ENCODE results near the gene LINGO3.

The LINGO3 gene

DNA sequence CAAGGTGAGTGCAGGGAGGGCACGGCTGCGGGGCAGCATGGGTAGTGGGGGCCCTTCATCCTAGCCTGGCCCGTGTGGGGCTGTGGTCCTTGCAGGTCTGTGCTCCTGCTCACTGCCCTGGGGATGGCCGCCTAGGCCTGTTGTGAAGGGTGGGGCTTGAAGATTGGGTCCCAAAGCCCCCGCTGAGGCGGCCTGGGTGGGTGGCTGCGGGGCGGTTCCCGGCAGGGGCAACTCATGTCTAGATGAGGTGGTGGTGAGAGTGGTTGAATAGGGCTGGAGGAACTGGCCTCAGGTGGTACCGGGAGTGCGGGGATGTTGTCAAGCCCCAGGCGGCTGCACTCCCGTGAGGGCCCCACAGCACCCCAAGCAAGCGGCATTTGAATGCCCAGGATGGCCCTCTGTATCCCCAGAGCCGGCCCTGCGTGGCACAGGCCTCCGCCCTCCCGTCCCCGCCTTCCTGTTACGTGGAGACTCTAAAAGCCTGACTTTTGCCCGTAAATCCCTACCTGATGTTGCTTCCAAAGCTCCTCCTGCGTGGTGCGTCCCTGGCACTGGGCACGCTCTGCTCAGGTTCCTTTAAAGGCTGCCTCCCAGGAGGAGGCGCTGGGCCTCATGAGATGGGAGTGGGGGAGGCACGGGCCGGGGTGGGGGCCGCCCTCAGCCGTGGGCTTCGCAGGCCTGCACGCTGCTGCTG is 35.5 kb upstream of the LINGO3 start:
- no peak overlapping the region for H3K4me3 ChIP-seq (ENCODE audit: low read depth, low read length)
- in situ Hi-C loops (cut with HindIII; ENCODE audit: low sequenced_read_pairs): no loop called here
- TF ChIP-seq, protein P1, sequence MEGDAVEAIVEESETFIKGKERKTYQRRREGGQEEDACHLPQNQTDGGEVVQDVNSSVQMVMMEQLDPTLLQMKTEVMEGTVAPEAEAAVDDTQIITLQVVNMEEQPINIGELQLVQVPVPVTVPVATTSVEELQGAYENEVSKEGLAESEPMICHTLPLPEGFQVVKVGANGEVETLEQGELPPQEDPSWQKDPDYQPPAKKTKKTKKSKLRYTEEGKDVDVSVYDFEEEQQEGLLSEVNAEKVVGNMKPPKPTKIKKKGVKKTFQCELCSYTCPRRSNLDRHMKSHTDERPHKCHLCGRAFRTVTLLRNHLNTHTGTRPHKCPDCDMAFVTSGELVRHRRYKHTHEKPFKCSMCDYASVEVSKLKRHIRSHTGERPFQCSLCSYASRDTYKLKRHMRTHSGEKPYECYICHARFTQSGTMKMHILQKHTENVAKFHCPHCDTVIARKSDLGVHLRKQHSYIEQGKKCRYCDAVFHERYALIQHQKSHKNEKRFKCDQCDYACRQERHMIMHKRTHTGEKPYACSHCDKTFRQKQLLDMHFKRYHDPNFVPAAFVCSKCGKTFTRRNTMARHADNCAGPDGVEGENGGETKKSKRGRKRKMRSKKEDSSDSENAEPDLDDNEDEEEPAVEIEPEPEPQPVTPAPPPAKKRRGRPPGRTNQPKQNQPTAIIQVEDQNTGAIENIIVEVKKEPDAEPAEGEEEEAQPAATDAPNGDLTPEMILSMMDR (IDR thresholded peaks at IDR 0.05; ENCODE audit: low read depth, low read length, missing control alignments): no peak
- DNase-seq (ENCODE audit: low read depth): no peak

DNA sequence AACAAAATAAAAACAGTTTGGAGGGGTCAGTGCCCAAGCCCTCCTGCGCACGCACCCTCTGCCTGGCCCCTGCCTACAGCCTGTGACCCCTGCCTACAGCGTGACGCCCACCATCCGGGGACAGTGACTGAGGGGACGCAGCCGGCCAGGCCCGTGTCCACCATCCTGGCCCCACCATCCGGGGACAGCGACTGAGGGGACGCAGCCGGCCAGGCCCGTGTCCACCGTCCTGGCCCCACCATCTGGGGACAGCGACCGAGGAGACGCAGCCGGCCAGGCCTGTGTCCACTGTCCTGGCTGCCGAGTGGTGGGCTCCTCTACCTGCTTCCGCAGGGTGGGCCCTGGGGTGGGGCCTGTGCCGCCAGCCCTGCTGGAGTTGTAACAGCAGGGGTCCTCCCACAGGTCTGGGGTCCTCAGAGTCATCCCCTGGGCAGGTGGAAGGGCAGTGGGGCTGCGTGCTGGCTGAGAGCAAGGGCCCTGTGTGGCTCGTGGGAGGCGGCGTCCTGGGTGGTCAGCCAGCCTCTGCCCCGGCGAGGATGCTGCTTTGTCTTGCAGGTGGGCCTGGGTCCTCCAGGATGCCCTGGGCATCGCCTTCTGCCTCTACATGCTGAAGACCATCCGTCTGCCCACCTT is 34.8 kb upstream of the LINGO3 start:
- TF ChIP-seq, protein P1 (IDR thresholded peaks at IDR 0.05; ENCODE audit: low read depth, low read length, missing control alignments): no peak
- H3K4me3 ChIP-seq (ENCODE audit: low read depth, low read length): no peak overlapping the region
- in situ Hi-C loops (cut with HindIII; ENCODE audit: low sequenced_read_pairs): no loop called here
- no peak for DNase-seq (ENCODE audit: low read depth)

DNA sequence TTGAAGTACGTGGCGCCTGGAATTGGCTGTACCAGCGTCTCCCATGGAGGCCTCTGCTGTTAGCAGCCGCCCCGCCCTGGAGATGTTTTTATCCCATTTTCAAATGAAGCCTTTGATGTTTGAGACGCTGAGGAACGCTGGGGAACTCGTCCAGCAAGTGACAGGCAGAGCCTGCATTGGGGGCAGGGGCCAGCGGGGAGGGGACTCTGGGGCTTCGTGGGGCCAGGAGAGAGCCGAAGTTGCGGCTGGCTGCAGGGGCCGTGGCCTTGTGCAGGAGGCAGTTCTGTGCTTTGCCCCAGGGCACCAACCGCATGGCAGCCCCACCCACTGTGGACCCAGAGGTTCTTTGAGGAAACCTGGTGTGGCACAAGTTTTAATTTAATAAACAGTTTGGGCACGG is 34.0 kb upstream of the LINGO3 start:
- H3K4me3 ChIP-seq (ENCODE audit: low read depth, low read length): no peak overlapping the region
- TF ChIP-seq, protein P1 (IDR thresholded peaks at IDR 0.05; ENCODE audit: low read depth, low read length, missing control alignments): no peak
- in situ Hi-C loops (cut with HindIII; ENCODE audit: low sequenced_read_pairs): no loop called here
- no peak for DNase-seq (ENCODE audit: low read depth)

DNA sequence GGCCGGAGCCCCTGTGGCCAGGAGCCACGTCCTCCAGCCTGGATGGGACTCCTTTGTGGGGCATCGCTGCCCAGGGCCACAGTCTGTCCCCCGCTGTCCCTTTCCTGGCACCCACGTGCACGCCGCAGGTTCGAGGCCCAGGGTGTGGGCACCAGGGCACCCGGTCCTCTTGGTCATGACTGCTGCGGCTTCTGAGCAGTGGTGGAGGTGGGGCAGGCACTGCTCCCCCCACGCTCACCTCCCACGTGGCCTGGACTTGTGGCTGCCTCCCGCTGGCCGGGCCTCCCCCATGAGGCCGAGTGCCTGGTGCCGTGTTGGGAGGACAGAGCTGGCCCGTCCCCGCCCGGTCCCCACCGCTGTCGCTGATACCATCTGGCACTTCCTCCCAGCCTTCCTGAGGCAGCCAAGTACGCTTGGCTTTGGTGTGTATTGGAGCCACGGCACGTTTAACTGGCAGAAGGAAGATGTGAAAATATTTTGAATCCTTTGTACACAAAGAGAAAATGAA is 33.3 kb upstream of the LINGO3 start:
- DNase-seq (ENCODE audit: low read depth): no peak
- in situ Hi-C loops (cut with HindIII; ENCODE audit: low sequenced_read_pairs): no loop called here
- no peak overlapping the region for H3K4me3 ChIP-seq (ENCODE audit: low read depth, low read length)
- TF ChIP-seq, protein P1 (IDR thresholded peaks at IDR 0.05; ENCODE audit: low read depth, low read length, missing control alignments): no peak

DNA sequence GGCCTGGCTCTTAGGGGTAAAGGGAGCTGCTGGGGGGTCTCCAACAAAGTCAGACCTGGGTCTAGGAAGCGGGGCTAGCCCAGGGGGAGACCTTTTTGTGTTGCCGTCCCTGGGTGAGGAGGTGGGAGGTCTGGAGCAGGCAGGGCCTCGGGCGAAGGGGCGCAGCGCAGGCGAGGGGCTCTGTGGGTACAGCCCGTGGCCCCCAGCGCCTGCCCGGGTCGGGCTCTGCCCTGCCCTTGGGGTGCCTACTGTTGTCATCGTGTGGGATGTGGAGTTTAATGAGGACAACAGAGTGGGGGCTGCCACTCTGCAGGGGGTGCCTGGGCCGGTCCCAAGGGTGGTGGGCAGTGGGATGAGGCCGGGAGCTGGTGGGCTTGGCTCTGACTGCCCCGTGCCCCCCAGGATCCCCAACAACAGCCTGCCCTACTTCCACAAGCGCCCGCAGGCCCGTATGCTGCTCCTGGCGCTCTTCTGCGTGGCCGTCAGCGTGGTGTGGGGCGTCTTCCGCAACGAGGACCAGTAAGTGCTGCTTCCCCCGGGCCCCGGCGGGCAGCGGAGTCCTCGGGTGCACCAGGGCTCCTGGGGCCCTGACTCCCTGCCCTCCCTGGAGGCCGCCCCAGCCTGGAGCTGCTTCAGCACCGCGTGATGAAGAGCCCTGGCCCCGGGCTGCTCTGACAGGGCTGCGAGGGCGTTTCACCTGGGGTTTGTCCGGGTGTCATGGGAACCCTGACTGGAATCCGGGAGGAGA is 32.7 kb upstream of the LINGO3 start:
- TF ChIP-seq, protein P1 (IDR thresholded peaks at IDR 0.05; ENCODE audit: low read depth, low read length, missing control alignments): no peak
- no peak for DNase-seq (ENCODE audit: low read depth)
- in situ Hi-C loops (cut with HindIII; ENCODE audit: low sequenced_read_pairs): no loop called here

DNA sequence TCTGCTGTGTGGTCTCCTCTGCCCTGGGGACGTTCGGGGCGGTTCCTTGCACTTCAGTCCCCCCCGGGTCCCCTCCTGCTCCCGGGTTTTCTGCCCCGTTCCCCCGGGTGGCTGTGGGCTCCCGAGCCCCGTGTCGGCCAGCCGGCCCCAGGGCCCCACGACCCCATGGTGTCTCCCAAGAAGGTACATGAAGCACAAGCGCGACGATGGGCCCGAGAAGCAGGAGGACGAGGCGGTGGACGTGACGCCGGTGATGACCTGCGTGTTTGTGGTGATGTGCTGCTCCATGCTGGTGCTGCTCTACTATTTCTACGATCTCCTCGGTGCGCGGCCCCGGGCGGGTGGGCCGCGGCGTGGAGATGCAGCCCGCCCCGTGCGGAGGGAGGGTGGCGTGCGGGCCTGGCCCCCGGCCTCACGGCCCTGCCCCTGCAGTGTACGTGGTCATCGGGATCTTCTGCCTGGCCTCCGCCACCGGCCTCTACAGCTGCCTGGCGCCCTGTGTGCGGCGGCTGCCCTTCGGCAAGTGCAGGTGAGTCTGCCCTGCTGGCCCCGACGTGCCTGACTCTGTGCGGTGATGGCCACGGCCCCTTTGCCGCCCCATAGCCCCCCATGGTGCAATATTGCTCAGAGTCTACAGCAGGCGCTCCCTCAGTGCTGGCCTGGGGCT is 31.8 kb upstream of the LINGO3 start:
- in situ Hi-C loops (cut with HindIII; ENCODE audit: low sequenced_read_pairs): no loop called here
- DNase-seq (ENCODE audit: low read depth): no peak
- H3K4me3 ChIP-seq (ENCODE audit: low read depth, low read length): no peak overlapping the region
- TF ChIP-seq, protein P1 (IDR thresholded peaks at IDR 0.05; ENCODE audit: low read depth, low read length, missing control alignments): no peak

More for the DNA sequence above, 32.7 kb upstream of the LINGO3 start:
- no peak overlapping the region for H3K4me3 ChIP-seq (ENCODE audit: low read depth, low read length)

Measured in astrocyte of the cerebellum (primary cell).